Esophagus mucosa (tissue), 1 donor: Measurements from ENCODE around the gene KHDC4. TPM values are rescaled to one million over a fixed set of nuclear protein-coding genes. Genes with fewer than 3 reads are reported as not detected.

Experiments used
- total RNA-seq: library from RNA; stranded (reverse); gene quantifications from one replicate; pipeline ENCODE4 v1.2.4, GENCODE V29; 2023
- donor health status: DM: yes; HTN: yes; CAD: no.

Gene KHDC4
- total RNA-seq, 1 donor from 2014 or later, result 19.4 TPM

Other genes with a start within 250 kb of the KHDC4 start
- 40.3 TPM for gene YY1AP1, start 245.6 kb downstream of the KHDC4 start, total RNA-seq
- 69.7 TPM for gene DAP3, start 245.3 kb downstream of the KHDC4 start, total RNA-seq
- gene GON4L, start 77.2 kb downstream of the KHDC4 start, total RNA-seq, result 25.9 TPM
- gene SYT11, start 74.8 kb downstream of the KHDC4 start, total RNA-seq, result 0.76 TPM
- 35.7 TPM for gene RIT1, start 23.1 kb downstream of the KHDC4 start, total RNA-seq
- gene RXFP4, start 7.2 kb upstream of the KHDC4 start, total RNA-seq, result not detected
- gene ARHGEF2, start 44.1 kb upstream of the KHDC4 start, total RNA-seq, result 23.8 TPM
- 121 TPM for gene SSR2, start 86.5 kb upstream of the KHDC4 start, total RNA-seq
- 23.0 TPM for gene UBQLN4, start 119.4 kb upstream of the KHDC4 start, total RNA-seq
- gene LAMTOR2, start 120.4 kb upstream of the KHDC4 start, total RNA-seq, result 62.3 TPM
- 420 TPM for gene RAB25, start 126.7 kb upstream of the KHDC4 start, total RNA-seq
- 1.7 TPM for gene MEX3A, start 148.1 kb upstream of the KHDC4 start, total RNA-seq
- 315 TPM for gene LMNA, start 180.3 kb upstream of the KHDC4 start, total RNA-seq
- gene SEMA4A, start 219.2 kb upstream of the KHDC4 start, total RNA-seq, result 34.6 TPM